ENCODE data around the gene THAP8. TPM values are rescaled to one million over a fixed set of nuclear protein-coding genes. Genes with fewer than 3 reads are reported as not detected.
A peak's percentile ranks its signal among the peaks of the same experiment; 100 is the strongest.

The THAP8 gene
- total RNA-seq, 1 donor from 2014 or later = 5.2 TPM

DNA sequence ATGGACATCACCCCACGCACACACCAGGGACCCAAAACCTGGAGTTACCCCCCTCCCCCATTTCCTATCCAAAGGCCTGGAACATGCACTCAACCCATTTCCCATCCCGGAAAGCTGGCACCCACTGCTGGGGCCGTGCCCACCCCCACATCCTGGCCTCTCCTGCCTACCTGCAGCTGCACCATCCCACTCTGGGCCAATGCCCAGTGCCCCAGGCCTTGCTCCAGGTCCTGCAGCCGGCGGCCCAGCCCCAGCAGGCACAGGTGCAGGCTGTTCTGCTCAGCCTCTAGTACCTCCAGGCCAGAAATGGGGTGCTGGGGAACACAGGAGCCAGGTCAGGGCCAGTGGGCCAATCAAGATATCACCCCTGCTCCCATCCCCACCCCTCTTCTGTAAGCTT, 47.1 kb downstream of the THAP8 start:
- intact Hi-C loops (cut with DNase I) = no loop called here
- no peak overlapping the region for H3K27ac ChIP-seq
- peaks cover 3% of the 10 kb centered on the region for H3K4me1 ChIP-seq
- no peak overlapping the region for H3K4me3 ChIP-seq
- TF ChIP-seq, protein P1, sequence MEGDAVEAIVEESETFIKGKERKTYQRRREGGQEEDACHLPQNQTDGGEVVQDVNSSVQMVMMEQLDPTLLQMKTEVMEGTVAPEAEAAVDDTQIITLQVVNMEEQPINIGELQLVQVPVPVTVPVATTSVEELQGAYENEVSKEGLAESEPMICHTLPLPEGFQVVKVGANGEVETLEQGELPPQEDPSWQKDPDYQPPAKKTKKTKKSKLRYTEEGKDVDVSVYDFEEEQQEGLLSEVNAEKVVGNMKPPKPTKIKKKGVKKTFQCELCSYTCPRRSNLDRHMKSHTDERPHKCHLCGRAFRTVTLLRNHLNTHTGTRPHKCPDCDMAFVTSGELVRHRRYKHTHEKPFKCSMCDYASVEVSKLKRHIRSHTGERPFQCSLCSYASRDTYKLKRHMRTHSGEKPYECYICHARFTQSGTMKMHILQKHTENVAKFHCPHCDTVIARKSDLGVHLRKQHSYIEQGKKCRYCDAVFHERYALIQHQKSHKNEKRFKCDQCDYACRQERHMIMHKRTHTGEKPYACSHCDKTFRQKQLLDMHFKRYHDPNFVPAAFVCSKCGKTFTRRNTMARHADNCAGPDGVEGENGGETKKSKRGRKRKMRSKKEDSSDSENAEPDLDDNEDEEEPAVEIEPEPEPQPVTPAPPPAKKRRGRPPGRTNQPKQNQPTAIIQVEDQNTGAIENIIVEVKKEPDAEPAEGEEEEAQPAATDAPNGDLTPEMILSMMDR (IDR thresholded peaks at IDR 0.05) = no peak
- H3K36me3 ChIP-seq = no peaks in the 10 kb centered on the region
- DNase-seq (no peak), ATAC-seq (no peak)
- no peaks in the 10 kb centered on the region for H3K9me3 ChIP-seq
- no peaks in the 10 kb centered on the region for H3K27me3 ChIP-seq

DNA sequence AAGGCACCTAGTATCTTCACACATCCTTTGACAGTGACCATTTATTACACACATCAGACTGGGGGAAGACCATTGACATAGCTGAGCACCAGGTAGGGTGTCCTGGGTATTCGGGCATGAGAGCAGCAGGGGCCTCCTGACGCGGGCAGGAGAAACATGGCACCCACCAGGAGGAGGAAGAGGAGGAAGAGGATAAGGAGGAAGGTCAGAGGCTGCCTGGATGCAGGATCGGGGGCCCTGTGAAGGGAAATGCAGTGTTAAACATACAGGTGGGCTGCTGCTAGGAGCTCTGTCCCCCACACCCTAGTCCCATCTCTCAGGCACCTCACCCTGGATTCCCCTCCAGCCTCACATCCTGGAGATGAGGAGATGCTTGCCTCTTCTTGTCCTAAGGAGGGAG, 50.8 kb downstream of the THAP8 start:
- no peak for DNase-seq
- Histone ChIP-seq H3K4me3 (no peak overlapping the region), H3K27me3 (no peaks in the 10 kb centered on the region), H3K9me3 (no peaks in the 10 kb centered on the region), H3K27ac (no peak overlapping the region), H3K4me1 (peaks cover 3% of the 10 kb centered on the region), H3K36me3 (peaks cover 8% of the 10 kb centered on the region)
- TF ChIP-seq, protein P1 (IDR thresholded peaks at IDR 0.05) = no peak
- ATAC-seq = no peak
- intact Hi-C loops (cut with DNase I) = no loop called here

DNA sequence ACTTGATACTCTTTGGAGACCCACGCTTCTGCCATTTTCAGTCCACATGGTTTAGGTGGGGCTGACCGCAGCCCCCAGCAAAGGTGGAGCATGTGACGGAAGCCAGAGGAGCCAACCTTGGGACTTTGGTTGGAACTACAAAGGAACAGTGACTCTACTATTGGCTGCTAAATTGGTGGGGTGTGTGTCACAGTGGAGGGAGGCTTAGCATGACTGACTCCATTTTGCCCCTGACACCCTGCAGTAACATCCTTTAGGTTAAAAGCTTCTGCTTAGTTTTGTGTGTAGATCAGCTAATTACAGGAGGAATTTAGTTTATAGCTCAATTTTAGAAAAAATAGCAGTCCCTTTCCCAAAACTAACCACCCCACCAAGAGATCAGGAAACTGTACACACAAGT, 52.5 kb downstream of the THAP8 start:
- ATAC-seq = no peak
- Histone ChIP-seq H3K9me3 (no peaks in the 10 kb centered on the region), H3K4me1 (peaks cover 6% of the 10 kb centered on the region), H3K4me3 (no peak overlapping the region), H3K27ac (no peak overlapping the region), H3K27me3 (no peaks in the 10 kb centered on the region), H3K36me3 (peaks cover 16% of the 10 kb centered on the region)
- no peak for DNase-seq
- TF ChIP-seq, protein P1 (IDR thresholded peaks at IDR 0.05) = no peak
- intact Hi-C loops (cut with DNase I) = no loop called here

DNA sequence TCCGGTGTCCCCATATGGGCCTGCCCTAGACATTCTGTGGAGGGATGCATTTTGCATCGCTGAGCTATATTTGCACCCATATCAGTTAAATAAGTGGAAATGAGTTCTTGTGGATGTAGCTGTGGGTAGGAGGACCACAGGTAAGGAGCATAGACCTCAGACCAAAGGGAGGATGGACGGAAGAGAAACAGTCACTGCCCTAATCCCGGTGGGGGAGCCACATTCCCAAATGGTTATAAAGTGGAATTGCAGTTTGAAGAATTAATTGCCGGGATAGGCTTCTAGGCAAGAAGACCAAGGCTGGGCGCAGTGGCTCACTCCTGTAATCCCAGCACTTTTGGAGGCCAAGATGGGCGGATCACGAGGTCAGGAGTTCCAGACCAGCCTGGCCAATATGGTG, 57.3 kb downstream of the THAP8 start:
- no peak for ATAC-seq
- Histone ChIP-seq H3K27ac (no peak overlapping the region), H3K4me3 (no peak overlapping the region), H3K27me3 (no peaks in the 10 kb centered on the region), H3K36me3 (peaks cover 16% of the 10 kb centered on the region), H3K9me3 (no peaks in the 10 kb centered on the region), H3K4me1 (peaks cover 19% of the 10 kb centered on the region)
- intact Hi-C loops (cut with DNase I) = no loop called here
- TF ChIP-seq, protein P1 (IDR thresholded peaks at IDR 0.05) = no peak
- no peak for DNase-seq

DNA sequence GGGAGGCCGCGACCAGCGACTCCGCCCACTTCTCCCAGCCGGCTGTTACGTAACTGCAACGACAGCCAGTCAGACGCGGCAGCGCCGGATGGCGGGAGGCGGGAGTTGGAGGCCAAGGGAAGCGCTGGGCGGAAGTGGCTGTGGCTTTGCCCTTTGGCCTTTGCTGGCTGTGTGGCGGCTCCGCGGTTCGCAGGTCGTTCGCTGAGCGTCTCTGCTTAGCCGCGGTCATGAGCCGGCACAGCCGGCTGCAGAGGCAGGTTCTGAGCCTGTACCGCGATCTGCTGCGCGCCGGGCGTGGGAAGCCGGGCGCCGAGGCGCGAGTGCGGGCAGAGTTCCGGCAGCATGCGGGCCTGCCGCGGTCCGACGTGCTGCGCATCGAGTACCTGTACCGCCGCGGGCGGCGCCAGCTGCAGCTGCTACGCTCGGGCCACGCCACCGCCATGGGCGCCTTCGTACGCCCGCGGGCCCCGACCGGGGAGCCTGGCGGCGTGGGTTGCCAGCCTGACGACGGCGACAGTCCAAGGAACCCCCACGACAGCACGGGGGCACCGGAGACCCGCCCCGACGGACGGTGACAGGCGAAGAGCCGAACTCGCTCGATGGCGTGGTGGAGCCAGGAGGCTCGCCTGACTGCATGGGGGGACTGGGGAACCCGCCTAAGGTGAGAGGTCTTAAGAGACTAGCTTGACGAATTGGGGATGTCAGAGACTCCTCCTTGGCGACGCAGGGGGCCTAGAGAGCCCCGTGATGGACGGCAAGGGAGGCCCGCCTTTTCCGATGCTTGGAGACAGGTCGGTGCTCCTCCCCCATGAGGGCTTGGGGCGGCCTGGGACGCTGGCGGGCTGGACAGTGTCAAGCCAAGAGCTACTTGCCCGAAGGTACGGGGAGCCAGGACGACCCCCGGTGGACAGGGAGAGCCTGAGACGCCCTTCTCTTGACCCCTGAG, 58.8 kb downstream of the THAP8 start, which contains the start of gene SDHAF1:
Gene SDHAF1, plus strand, starts transcription at position 141 of the 946 bp plus-strand sequence. Its CDS starts 87 bp downstream, at position 228.
- peaks cover 10% of the 10 kb centered on the region for H3K36me3 ChIP-seq
- peaks cover 19% of the 10 kb centered on the region for H3K4me1 ChIP-seq
- ATAC-seq (peak; percentile 96), DNase-seq (peak; percentile 99)
- TF ChIP-seq, protein P1 (IDR thresholded peaks at IDR 0.05) = no peak
- H3K27me3 ChIP-seq = no peaks in the 10 kb centered on the region
- H3K9me3 ChIP-seq = no peaks in the 10 kb centered on the region
- H3K4me3 ChIP-seq = peak within 1 kb of the TSS; percentile 99
- peak within 1 kb of the TSS; percentile 88 for H3K27ac ChIP-seq
- intact Hi-C loops (cut with DNase I) = no loop called here
